ENCODE results near the gene MGAM2.
"Not testable (repeated sequence)": the region's sequence is repeated elsewhere in the genome, so short reads cannot be mapped to it uniquely, and the experiment has no call there.

The MGAM2 gene

GRCh38 chr7:142111499-142111898 lies at the start of gene MGAM2:
MGAM2 (plus strand) TSS chr7:142111718; CDS start chr7:142116874, 5,156 bp downstream.
- DNase-seq (ENCODE audit: low read depth, low spot score), result no peak

DNA sequence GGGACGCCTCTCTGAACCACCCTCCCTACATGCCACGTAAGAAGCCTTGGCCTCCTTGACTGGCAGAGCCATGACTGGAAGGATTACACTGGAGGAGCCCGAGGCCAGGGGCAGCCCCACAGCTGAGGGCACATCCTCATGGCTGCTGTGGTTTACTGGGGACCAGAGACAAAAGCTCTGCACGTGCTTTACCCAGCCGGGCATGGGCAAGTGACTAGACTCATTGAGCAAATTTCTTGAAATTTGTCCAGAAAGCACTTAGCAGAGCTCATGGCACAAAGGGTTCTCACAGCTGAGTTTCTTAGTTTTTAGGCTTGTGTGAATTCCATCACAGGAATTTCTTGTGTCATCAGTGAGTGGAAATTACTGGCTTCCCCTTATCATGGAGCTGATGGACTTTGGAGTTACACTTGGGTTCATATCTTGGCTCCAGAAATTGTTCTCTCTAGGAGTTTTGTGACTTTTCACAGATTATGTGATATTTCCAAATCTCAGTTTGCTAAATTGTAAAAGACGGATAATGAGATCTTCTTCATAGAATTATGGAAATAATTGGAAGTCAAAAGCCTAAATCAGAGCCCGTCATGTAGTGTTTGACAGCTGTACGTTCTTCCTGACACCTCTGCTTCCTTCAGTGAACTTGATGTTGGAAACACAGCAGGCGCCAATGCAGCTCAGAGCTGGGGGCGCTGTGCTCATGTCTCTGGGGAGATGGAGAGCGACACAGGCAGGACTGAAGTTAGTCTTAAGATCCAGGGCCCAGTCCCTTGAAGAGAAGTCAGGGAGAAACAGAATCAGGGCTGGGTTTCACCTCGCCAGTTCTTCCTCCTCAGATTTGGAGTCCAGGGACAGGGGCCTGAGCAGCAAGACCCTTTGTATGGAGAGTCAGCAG lies 47.7 kb upstream of the MGAM2 start:
- DNase-seq (ENCODE audit: low read depth, low spot score), result no peak

- DNase-seq (ENCODE audit: low read depth, low spot score), result no peak
Observed at GRCh38 chr7:142066536-142066935, 45.0 kb upstream of the MGAM2 start.

DNA sequence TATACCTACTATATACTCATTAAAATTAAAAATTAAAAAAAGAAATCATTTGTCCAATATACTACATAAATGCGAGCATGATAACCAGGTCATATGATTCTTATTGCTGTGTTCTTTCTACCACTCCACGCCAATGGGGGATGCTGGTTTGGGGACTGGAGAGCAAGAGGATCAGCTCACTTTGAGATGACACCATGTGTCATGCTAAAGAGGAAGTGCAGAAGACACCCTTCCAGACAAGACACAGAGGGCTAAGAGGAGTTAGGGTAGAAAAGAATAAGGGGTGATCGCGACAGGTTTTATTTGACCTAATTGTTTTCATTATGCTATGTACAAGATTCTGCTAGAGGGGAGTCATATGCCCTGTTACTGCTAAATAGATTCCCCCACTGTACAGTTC lies 33.8 kb upstream of the MGAM2 start:
- DNase-seq (ENCODE audit: low read depth, low spot score), result no peak

DNA sequence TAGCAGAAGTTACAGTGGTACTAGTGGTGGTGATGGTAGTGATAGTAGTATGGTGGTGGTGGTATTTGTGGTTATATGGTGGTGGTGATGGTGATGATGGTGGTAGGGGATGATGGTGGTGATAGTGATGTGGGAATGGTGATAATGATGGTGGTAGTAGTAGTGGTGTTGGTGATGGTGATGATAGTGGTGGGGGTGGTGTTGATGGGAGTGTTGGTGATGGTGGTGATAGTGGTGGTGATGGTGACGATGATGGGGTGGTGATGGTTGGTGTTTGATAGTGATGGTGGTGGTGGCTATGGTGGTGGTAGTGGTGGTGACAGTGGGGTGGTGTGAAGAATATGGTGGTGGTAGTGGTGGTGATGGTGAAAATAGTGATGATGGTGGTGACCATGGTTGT lies 27.9 kb upstream of the MGAM2 start:
- no peak for DNase-seq (ENCODE audit: low read depth, low spot score)

DNA sequence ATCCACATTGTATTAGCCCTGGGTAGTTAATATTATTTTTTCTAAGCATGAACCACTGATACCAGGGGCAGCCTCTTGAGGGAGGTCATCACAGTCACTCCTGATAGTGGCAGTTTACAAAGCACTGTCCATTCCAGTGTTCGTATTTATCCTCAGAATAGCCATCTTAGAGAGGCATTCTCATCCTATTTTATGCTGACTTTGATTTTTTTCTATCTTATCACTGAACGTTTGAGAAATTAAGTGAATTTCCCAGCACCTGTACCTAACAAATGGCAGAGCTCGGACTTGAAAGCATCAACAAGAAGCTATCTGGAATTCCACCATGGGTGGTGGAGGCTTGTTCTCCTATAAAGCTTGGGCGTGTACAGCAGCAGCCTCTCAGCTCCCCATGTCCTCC lies 26.1 kb upstream of the MGAM2 start:
- DNase-seq (ENCODE audit: low read depth, low spot score), result no peak

DNA sequence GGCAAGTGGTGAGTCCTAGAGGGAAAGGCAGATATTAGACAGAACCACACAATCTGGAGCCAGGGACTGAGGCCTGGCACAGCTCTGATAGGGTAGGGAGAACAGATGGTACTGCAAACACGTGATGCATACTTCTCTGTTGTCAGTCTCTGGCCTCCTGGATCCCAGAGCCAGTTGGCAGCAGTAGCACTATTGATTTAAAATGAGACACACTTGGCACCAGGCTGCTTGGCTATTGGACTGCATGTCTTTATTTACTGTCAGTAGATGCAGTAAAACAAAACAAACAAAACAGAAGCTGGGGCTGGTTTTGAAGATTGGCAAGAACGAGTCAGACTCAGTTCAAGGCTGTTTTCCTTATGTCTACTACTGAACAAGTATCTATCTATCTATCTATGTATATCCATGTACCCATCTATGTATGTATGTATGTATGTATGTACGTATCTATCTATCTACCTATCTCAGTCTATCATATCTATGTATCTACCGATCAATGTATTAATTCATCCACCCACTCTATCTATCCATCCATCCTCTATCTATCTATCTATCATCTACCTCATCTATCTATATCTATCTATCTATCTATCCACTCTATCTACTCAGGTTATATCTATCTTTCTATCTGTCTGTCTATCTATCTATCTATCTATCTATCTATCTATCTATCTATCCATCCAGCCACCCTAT lies 23.4 kb upstream of the MGAM2 start:
- no peak for DNase-seq (ENCODE audit: low read depth, low spot score)

DNA sequence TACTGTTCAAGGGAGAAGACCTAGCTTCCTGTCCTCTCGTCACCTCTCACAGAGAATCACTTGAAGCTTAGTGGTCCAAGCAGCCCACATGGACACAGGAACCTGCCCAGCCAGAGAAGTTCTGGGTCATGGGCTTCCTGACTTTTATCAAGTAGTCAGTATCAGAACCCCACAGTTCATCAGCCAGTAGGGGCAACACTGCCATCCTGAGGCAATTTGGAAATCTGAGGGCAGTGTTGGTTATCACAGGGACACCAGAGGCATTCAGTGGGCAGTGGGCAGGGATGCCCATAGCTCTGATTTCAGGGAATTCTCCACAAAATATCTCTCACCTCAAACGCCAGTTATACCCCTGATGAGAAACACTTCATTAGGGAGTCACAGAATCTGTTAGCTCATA lies 22.5 kb upstream of the MGAM2 start:
- no peak for DNase-seq (ENCODE audit: low read depth, low spot score)

- DNase-seq (ENCODE audit: low read depth, low spot score), result no peak
Observed at GRCh38 chr7:142091961-142092360, 19.6 kb upstream of the MGAM2 start.

- no peak for DNase-seq (ENCODE audit: low read depth, low spot score)
Observed at GRCh38 chr7:142094861-142095260, 16.7 kb upstream of the MGAM2 start.

- DNase-seq (ENCODE audit: low read depth, low spot score), result no peak
Observed at GRCh38 chr7:142097571-142097970, 13.9 kb upstream of the MGAM2 start.

DNA sequence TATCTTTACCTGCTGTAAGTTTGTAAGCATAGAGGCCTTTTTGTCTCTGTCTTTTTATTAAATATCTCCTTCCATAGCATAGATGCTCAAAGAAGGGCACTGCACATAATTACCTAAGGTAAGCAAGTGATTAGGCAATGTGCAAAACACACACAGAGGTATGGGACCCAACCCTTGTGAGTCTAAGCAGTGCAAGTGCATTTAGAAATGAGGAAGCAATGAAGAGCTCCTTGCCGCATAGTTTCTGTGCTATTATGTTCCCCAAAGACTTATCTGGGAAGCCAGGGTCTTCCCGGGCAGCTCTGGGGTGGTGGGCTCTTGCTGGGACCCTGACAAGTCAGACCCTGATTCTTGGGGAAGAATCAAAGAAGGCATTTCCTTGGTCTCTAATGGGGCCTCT lies 13.5 kb upstream of the MGAM2 start:
- no peak for DNase-seq (ENCODE audit: low read depth, low spot score)

GRCh38 chr7:142099347-142099746 lies 12.2 kb upstream of the MGAM2 start:
- DNase-seq (ENCODE audit: low read depth, low spot score), result not testable (repeated sequence)

DNA sequence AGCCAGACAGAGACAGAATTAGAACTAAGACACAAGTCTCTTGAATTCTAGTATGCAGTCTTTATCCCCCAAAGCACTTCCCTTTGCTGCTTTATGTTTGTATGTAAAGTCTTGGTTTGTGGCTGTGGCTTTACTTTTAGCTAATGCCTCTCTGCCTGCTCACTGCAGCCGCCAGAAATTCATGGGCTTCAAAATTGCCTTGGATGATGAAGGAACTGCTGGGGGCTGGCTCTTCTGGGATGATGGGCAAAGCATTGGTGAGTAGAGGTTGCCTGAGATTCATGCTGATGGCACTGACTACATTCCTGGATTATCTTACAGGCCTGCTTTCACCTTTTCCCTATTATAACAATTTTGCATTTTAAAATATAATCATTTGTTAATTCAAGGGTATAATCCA lies 10.9 kb upstream of the MGAM2 start:
- no peak for DNase-seq (ENCODE audit: low read depth, low spot score)

DNA sequence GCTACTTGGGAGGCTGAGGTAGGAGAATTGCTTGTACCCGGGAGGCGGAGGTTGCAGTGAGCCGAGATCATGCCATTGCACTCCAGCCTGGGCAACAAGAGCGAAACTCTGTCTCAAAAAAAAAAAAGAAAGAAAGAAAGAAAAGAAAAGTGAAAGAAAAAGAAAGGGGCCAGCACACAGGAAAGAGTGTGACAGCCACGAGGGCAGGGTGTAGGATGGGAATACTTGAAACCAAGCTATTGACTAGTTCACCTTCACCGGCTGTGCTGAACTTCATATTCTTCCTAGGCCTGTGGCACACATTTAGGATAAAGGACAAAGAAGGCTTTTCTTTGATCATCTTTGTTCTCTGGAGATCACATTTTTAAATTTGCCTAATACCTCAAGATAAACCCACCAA lies 9.7 kb upstream of the MGAM2 start:
- not testable (repeated sequence) for DNase-seq (ENCODE audit: low read depth, low spot score)

GRCh38 chr7:142104550-142105527 lies 6.7 kb upstream of the MGAM2 start:
- no peak for DNase-seq (ENCODE audit: low read depth, low spot score)

DNA sequence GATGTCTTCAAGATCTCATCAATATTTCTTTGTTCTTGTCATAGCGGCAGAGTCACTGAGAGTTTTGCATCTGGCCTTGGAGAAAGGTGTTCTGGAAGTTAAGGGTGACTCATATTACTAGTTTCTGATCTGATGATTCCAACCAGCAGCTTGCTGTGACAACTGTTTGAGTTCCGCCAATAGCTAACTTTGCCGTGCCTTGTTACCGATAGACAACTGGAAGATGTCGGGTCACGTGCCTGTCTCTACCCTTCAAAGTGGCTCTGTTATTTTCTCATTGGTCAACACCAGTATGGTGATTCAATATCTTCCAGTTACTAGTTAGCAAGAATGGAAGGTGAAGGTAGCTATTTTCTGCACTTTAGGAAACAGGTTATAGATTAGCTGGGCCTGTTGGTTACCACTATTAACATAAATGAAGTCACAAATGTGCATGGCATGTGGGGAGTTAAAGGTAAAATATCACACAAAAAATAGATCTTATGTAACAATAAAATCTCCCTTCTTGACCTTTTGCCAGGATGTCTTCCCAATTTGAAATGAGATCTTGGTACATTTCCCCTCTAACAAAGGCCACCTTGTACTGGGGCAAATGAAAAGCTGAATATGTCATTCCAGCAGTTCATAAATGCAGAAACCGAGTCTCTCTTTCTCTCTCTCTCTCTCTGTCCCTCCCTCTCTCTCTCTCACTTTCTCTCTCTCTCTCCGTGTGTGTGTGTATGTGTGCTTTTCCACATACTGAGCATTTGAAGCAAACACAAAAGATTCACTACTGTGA lies 2.6 kb upstream of the MGAM2 start:
- no peak for DNase-seq (ENCODE audit: low read depth, low spot score)

DNA sequence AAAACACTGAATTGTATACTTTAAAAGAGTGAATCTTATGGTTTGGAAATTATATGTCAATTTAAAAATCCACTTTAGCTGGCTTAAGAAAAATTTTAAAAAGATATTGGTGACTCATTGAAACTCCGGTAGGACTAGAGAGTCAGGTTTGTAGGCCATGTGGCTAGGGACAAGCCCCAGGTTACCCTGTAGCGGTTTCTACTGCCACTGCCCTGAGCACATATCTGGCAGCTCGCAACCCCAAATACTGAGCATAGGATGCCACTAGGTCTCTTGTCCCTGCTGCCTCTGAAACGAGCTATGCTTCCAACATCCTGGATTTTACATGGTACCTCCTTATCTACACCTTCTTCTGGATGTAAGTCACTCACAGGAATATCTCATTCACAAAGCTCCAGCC lies 1.4 kb upstream of the MGAM2 start:
- no peak for DNase-seq (ENCODE audit: low read depth, low spot score)

DNA sequence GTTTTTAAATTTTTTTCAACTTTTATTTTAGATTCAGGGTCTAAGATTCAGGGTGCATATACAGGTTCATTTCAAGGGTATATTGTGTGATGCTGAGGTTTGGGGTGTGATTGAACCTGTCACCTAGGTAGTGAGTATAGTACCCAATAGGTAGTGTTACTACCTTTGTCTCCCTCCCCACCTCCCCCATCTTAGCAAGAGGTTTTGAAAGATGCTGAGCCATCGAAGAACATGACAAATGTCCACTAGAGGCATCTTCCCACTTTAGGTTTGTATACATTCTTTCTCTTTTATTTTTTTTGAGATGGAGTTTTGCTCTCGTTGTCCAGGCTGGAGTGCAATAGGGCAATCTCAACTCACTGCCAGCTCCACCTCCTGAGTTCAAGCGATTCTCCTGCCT lies 880 bp upstream of the MGAM2 start:
- DNase-seq (ENCODE audit: low read depth, low spot score), result no peak

DNA sequence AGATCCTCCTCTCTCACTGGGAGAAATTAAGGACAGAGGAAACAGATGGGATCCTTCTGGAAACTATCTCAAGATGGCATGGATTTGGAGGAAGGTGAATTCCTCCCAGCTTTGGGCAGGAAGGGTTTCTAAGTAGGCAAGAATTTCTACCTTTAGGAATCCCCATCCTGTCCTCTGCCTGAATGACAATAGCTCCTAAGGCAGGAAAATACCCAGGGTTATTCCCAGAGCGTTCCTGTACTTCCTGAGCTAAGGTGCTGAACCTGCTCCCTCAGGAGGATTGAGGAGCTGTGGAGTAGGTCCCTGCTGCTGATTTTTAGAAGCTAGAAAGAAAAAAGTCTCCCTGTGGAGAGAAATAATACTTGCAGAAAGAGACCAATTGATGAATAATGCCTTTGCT lies 568 bp downstream of the MGAM2 start:
- peak; percentile 68 for DNase-seq (ENCODE audit: low read depth, low spot score)

- no peak for DNase-seq (ENCODE audit: low read depth, low spot score)
Observed at GRCh38 chr7:142114207-142114606, 2.7 kb downstream of the MGAM2 start.
